AG04449 (cell line): ENCODE results near the gene CD274.

Source experiments
- CTCF ChIA-PET: fragments of 350-600 bp; formaldehyde crosslinking; extraction: SDS; loops from one replicate; lab custom pipeline; 2021; ENCODE audit warnings: antibody characterized with exemption; lab: Yijun Ruan, JAX
- POLR2A ChIA-PET: fragments of 400-600, 350-600 bp; formaldehyde crosslinking; extraction: SDS; loops from one replicate; lab custom pipeline; 2020; ENCODE audit warnings: antibody characterized with exemption, inconsistent platforms; lab: Yijun Ruan, JAX
- DNase-seq: peaks from one replicate; pipeline ENCODE4 v3.0.0-alpha.2; 2010; ENCODE audit warnings: low read depth, low spot score
- H3K4me3 ChIP-seq: 2 replicates; pipeline ENCODE4 v1.5.1; 2011; ENCODE audit warnings: low read depth, mild to moderate bottlenecking, control low read depth, low read length
- TF ChIP-seq, protein P1 (sequence below): IDR thresholded peaks from one replicate; pipeline ENCODE4 v1.5.1; 2011; ENCODE audit warnings: mild to moderate bottlenecking, moderate library complexity, low read length, control low read depth, inconsistent platforms; ENCODE audit not compliant: insufficient read depth; ENCODE audit errors: missing control alignments

Gene CD274

DNA sequence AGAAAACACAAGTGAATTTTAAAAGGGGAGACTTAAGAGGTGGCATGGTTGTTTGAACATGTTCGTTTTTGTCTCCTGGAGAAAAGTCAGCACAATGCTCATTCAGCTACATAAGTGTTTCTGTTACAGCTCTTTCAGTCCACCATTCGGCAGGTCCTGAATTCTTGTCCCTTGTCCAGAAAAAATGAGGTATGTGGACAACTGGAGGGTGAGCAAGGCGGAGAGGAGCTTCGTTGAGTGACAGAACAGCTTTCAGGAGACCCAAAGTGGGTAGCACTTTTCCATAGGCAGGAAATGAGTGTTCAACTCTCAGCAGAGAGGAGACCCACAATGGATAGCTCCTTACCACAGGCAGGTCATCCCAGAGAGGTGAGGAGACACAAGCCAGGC, 64.9 kb downstream of the CD274 start:
- no peak overlapping the region for H3K4me3 ChIP-seq
- TF ChIP-seq, protein P1, sequence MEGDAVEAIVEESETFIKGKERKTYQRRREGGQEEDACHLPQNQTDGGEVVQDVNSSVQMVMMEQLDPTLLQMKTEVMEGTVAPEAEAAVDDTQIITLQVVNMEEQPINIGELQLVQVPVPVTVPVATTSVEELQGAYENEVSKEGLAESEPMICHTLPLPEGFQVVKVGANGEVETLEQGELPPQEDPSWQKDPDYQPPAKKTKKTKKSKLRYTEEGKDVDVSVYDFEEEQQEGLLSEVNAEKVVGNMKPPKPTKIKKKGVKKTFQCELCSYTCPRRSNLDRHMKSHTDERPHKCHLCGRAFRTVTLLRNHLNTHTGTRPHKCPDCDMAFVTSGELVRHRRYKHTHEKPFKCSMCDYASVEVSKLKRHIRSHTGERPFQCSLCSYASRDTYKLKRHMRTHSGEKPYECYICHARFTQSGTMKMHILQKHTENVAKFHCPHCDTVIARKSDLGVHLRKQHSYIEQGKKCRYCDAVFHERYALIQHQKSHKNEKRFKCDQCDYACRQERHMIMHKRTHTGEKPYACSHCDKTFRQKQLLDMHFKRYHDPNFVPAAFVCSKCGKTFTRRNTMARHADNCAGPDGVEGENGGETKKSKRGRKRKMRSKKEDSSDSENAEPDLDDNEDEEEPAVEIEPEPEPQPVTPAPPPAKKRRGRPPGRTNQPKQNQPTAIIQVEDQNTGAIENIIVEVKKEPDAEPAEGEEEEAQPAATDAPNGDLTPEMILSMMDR: no peak
- POLR2A ChIA-PET: interaction anchor here (0.7 kb wide), 1 partner anchor 12 kb away, joined by 3 read pairs; no protein-coding TSS in a partner anchor
- DNase-seq: no peak
- CTCF ChIA-PET: interaction anchor here (1.8 kb wide), 1 partner anchor 75 kb away, joined by 4 read pairs; no protein-coding TSS in a partner anchor

DNA sequence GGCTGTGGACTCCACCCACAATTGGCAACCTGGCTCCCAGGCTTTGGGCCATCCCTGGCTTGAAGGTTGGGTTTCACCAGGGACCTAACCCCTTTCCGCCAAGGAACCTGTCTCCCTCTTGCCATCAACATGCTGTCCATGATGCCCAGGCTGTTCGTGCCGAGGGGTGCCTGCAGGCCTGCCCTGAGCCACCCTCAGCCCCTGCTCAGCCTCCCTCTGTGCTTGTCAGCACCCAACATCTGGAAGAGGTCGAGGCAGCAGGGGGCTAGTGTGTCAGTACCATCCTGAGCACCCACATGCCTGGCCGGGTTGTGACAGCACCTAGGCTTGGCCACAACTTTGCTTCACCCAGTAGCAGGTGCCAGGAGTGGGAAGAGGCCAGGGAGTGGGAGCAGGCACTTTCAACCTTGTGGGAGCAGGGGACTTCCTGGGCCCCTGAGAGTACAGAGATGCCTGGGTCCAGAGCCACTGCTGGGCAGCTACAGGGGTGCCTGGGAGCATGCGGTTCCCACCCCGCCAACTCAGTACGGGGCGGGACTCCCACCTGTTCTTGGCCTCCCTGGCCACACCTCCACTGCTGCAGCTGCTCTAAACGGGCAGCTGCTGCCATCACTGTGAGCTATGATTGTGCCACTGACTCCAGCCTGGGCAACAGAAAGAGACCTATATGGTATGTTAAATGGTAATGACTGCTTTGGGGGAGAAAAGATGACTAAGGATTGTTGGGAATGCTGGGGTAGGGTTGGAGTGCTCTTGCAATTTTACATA, 66.3 kb downstream of the CD274 start:
- POLR2A ChIA-PET: no interaction called here
- no peak for DNase-seq
- H3K4me3 ChIP-seq: no peak overlapping the region
- TF ChIP-seq, protein P1: no peak
- CTCF ChIA-PET: interaction anchor here (1.7 kb wide), 1 partner anchor 73 kb away, joined by 4 read pairs; no protein-coding TSS in a partner anchor

DNA sequence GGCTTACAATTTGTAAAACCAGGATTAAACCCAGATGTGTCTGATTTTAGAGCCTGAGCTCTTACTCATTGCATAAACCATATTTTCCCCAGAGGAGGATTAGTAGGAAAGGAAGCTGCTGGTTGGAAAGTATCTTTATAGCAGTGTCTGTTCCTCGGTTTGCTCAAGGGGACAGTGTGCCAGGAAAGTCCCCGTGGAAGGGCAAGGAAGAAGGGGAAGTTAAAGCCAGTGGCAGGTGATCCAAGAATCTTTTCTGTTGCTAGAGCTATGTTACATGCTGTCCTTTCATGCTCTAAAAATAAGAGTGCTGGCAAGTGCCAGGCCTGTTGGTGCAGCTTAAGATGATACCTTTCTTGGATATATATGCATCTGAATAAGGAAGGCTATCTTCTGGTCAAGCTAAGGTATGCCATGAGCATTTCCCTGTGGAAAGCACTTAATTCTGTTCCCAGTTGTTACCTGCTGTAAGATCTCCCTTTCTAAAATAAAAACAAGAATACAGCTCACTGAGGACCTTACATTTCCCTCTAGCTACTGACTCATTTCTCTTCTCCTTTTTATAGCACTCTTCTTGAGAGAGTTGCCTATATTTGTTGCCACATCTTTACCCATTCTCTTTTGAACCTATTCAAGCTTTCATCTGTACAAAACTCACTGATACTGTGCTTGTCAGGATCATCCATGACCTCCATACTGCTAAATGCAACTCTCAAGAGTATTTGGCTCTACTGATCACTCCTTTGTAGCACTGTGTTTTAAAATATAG, 68.0 kb downstream of the CD274 start:
- ChIA-PET POLR2A (interaction anchor here (0.6 to 1.2 kb wide), 5 partner anchors 25 to 111 kb away, joined by 3 to 7 read pairs (median 3); partner anchors contain the start of gene RIC1), CTCF (interaction anchor here (1.1 to 1.7 kb wide), 5 partner anchors 41 to 332 kb away, joined by 3 to 5 read pairs (median 3); partner anchors contain the start of gene CD274)
- H3K4me3 ChIP-seq: no peak overlapping the region
- DNase-seq: no peak
- TF ChIP-seq, protein P1: no peak

DNA sequence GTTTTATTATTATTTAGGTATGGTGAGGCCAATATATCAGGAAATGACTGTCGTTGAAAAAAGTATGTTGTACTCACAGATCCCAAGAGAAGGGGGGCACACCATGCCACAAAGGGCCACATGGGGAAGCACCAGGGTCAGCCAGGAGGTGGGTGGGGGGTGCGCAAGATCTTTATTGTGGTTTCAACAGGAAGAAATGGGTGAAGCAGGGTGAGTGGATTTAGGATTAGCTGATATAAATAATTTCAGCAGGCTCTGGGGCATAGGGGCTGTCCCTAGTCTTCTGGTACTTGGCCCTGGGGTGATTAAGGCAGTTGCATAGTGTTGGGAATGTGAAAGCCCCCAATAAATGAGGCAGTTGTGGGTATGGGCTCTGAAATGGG, 68.6 kb downstream of the CD274 start:
- TF ChIP-seq, protein P1: no peak
- ChIA-PET POLR2A (interaction anchor here (1.2 kb wide), 2 partner anchors 34 to 65 kb away, joined by 3 to 7 read pairs; no protein-coding TSS in a partner anchor), CTCF (interaction anchor here (1.1 to 1.4 kb wide), 3 partner anchors 40 to 333 kb away, joined by 3 read pairs; no protein-coding TSS in a partner anchor)
- DNase-seq: no peak
- H3K4me3 ChIP-seq: no peak overlapping the region
